Stimulated activated CD4-positive, alpha-beta T cell treated with anti-CD3 and anti-CD28 coated beads, Interleukin-12 subunit alpha, Interleukin-12 subunit beta, amount 100 ng/mL, for 24 hours (primary cell): ENCODE measurements around the gene COL8A1.
"Not testable (repeated sequence)": the region's sequence is repeated elsewhere in the genome, so short reads cannot be mapped to it uniquely, and the experiment has no call there.

Source experiments
- DNase-seq, 2 experiments: peaks; one replicate each; pipeline ENCODE4 v3.0.0-alpha.2; 2020; ENCODE audit warnings: low read depth in 2 of 2

COL8A1 gene

DNA sequence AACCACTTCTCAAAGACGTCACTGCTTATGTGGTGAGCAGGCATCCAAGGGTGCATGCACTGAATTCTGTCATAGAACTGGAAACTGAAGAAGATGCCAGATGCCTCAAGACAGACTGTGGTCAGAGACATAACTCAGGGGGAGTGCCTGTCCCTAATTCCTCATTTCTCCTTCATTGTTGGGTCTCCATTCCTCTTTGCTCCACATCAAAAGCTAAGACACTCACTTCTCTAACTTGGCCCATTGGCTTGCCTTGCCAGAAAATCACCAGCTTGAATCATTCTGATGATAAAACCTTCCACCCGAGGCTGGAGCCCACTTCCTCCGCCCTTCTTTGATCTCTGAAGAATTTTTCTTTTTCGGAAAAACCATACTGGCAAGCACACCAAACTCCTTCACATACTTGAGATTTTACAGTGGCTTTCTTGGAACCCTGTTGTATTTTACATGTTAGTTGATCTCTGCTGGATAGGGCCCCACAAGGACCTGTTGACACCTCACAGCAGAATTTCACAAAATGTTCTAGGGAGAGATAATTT is 69.9 kb downstream of the COL8A1 start:
- no peak for DNase-seq

DNA sequence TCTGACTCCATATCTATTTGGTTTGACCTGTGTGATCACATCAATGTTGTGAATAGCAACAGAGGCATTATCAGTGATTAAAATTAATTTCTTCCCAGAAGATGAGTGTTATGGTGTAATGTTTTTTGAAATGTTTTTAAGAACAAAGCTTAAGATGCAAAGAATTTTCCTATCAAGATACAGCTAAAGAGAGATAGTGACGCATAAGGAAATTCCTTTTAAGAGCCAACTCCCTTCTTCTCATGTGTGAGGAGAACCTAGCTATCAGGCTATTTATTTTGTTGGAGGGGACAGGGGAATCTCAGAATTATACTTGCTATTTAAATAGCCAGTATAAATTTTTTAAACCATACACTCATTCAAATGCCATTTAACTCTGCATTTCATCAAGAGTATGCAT is 71.3 kb downstream of the COL8A1 start:
- no peak for DNase-seq

DNA sequence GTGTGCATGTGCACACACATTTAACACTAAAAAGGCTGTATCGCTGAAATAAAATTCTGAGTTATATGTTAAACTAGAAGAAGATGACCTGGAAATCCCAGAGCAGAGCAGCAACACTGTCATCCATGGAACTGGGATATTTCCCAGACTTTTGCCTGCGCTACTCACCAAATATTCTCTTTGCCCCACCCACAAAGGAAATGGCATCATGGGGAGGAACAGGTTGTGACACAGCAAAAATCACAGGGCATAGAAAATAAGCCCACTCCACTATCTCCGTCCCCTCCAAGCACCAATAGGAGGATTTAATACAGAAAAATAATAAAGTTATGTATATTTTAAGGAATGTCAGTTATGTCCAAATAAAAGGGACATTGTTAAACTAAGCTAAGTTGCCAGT is 71.7 kb downstream of the COL8A1 start:
- DNase-seq: no peak

DNA sequence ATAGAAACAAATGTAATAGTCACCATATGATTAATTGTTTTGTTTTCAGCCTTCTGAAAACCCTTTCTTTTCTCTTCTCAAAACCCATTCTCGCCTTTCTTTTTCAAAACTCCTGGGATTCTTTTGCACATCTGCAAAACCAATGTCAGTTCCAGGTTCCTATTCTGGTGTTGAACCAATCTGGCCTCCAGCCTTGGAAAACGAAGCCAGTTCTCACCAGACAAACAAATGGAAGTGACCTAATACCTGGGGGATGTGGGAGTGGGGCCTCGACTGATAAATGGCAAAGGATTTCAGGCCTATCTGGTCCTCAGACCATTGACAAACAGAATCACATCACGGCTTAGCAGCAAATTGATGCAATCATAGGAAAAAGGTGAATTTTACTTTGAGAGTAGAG is 73.0 kb downstream of the COL8A1 start:
- no peak for DNase-seq

DNA sequence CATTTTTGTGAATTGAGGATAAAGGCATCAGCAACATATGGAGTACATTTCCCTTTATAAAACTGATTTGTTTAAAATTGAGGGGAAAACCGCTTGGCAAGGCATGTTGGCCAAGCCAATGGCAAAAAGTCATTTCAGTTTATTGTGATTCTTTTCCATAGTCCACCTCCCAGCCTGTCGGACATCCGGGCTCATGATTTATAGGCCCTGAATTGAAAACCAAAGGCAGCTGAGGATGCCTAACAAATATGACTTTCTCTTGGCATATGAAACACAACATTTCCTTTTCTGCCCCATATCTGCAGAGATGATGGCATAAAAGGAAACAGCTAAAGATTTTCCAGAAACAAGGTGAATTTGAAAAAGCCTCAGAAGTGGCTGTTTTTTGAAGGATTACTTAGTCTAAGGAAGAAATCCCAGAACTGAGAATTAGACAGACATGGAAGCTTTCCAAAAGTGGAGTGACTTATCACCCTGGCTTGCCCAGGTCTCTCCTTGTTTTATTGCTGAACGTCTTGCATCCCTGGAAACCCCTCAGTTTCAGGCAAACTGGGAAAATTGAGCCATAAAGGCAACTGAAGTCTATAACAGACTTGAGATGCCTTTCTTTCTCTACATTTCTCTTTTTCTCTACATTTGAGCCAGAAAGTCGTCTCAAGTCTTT is 74.0 kb downstream of the COL8A1 start:
- no peak for DNase-seq

DNA sequence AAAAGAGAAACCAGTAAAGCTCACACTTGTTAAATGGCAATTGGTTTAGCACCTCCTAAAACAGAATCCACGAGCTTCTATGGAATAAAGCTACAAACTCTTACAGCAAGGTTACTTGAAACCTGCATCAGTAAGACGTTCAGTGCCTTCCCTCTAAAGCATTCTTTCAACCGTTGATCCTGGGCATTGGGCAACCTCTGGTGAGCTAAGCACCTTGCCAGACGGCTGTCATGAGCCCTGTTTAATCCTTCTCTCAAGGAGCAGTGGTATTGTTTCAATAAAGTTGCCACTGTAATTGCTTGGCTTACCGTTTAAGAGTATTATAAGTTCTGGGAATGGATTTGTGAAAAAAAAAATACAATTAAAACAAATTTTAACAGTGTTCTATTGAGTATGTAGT is 75.0 kb downstream of the COL8A1 start:
- DNase-seq: no peak

DNA sequence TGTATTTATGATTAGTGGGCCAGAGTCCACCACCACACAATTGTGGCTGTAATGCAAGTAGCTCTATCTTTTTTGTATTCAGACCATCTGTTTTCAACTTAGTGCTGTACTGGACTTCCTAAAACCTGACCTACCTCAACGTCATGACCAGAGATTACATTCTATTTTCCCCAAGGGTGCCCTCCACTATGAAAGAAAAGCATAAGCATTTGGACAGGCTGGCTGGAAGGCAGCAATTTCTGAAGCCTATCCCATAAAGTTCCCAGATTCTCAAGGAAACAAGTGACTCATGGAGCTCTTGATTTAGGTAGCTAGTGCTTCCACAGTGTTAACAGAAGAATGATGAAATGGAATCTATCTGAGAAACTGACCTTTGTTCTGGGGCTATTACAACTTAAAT is 75.8 kb downstream of the COL8A1 start:
- DNase-seq: no peak

DNA sequence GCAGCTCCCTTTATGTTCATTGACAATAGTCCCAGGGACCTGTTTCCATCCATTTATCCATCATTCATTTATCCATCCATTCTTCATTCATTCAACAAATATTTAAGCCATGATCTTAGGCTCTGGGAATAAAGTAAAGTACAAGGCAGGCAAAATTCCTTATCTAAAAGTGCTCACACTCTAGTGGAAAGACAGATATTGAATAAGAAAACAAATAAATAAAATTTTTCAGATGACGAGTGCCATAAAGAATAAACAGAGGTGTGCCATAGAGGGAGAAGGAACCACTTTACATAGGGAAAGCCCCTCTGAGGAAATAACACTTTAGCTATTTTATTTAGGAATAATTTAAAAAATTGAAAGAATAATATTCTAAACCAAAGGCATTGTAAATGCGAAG is 76.2 kb downstream of the COL8A1 start:
- no peak for DNase-seq

DNA sequence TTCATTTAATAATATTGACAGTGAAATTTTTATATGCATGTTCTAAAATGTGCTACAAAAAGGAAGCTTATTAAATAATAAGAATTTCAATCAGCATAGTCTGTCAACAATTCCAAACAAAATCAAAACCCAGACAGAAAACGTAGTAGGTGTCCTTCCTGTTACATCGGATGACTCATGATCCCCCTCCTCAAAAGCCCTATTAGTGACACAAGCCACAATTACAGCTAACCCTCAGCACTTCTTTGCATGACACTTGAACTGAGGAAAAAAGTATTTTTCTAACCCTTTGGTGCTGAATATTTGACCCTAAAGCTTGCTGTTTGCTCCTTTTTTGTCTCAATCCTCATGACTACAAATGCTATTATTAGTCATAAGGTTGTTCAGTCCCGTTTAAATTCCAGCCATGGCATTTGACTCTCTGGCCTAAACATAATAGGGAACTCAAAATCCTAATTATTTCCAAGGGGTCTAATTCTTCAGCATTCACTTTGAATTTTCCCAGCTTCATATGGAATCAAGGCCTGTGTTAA is 78.1 kb downstream of the COL8A1 start:
- DNase-seq: no peak

DNA sequence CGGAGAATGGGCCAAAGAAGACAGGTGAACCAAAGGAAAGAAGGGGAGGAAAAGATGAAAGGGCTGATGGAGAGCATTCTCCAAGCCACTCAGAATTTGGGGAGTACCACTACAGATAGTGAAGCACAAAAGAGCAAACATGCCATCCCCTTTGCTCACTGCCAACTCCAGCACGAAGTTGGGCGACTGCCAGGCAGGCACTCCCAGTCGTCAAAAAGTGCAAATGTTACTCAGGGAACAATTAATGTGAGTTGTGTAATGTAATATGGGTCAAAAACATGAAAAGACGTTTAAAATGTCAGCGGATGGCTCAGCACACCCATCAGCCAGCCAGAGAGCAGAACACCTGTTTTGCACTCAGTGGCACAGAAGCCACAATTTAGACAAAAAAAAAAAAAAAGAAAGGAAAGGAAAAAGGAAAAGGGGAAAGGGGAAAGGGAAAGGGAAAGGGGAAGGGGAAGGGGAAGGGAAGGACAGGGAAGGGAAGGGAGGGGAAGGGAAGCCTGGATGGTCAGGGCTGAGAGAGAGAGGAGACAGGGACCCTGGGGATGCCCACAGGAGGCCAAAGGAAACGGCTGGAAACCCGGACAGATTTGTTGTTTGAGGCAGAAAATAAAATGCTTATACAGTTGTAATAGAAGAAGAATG is 82.7 kb downstream of the COL8A1 start:
- DNase-seq: no peak

DNA sequence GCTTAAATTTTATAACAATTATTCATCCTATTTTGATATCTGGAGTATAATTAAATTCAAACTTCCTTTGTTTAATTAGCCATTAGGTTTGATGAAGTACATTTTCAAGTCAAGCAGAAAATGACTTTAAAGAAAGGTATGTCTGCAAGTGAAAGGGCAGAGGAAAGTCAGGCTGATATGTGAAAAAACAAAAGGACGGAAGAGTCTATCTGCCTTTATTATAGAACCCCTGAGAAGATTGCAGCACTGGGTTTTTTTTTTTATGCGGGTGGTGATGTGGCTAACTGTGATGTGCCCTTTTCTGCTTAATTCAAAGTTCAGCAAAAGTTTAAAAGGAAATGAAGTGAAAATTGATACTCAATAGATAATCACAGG is 83.2 kb downstream of the COL8A1 start:
- DNase-seq: no peak

DNA sequence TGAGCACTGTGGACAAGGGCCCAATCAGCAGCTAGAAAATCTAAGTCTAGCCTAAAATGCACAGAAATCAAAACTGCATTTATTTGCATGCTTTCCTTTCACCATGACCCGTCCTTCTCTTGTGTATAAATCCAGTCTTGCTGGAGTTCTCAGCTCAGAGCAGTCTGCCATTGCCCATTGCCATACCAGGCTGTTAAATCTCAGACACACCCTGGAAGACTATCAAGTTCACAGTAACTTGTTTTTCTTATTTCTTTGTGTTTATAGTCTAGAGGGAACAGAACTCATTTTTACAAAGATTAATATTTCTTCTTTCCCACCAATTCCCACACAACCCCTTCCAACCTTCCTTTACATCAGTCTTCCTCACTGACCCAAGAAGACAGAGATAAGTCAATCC is 85.9 kb downstream of the COL8A1 start:
- DNase-seq: no peak

DNA sequence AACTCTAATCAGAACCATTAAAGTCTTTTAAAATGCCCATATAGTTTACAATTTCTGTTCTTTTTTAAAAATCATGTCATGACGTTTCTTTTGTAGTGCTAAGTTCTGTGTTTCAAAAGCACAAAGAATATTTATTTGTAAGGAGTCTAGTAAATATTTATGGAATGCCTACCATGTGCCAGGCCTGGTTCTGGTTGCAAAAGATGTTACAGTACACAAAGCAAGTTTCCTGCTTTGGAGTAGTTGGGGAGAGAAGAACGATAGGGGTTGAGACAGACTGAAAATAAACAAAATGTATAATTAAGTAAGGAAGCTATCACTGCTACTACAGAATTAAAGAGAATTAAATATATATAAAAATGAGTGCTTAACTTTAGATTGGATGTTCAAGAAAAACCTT is 92.5 kb downstream of the COL8A1 start:
- DNase-seq: no peak

DNA sequence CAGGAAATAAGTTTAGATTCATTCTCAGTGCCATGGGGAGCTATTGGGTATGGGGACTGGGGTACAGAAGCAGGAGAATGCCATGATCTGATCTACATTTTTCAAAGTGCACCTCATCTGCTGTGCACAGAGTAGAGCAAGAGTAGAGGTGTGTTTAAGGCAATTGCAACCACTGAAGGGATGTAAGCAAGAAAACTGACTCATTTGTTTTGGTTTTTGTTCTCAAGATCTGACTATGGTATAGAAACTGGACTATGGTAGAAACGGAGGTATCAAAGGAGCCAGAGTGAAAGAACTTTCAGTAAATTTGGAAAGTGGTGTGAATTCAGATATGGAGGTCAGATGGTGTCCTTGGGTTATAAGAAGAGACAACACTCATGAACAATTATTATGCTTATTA is 93.1 kb downstream of the COL8A1 start:
- DNase-seq: no peak

DNA sequence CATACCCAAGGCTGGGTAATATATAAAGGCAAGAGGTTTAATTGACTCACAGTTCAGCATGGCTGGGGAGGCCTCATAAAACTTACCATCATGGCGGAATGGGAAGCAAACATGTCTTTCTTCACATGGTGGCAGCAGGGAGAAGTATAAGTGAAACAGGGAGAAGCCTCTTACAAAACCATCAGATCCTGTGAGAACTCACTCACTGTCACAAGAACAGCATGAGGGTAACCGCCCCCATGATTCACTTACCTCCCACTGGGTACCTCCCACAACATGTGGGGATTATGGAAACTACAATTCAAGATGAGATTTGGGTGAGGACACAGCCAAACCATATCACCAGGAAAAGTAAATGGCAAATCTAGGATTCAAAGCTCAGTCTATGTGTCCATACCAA is 102.0 kb downstream of the COL8A1 start:
- DNase-seq: not testable (repeated sequence)

DNA sequence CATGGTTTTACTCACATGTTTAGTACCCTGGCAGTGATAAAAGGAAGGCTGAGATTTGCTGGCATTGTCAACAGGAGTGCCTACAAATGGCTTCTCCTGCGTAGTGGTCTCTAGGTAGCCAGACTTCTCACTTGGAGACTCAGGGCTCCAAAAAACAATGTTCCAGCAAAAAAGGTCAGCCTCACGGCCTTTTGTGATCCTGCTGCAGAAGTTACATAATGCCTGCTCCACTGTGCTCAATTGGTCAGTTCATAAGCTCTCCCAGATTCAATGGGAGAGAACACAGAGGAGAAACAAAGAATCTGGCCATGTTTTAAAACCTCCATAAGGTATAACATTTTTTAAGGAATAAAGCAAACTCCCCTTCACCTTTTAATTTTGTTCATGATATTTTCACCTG is 103.2 kb downstream of the COL8A1 start:
- no peak for DNase-seq

DNA sequence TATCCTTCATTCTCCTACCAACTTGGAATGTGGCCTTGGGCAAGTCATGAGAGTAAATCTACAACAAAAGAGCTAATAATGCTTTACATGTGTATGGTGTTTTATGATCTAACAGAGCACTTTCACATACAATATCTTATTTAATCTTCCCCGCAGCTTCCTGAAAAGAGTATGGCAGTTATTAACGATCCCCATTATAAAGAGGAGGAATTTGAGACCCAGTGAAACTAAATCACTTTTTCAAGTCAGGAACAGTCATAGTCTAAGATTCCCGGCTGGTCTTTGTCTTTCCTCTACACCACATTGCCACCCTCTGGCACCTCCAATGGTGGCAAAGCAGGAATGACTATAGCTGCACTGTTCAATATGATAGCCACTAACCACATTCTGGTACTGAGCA is 109.5 kb downstream of the COL8A1 start:
- DNase-seq: no peak

DNA sequence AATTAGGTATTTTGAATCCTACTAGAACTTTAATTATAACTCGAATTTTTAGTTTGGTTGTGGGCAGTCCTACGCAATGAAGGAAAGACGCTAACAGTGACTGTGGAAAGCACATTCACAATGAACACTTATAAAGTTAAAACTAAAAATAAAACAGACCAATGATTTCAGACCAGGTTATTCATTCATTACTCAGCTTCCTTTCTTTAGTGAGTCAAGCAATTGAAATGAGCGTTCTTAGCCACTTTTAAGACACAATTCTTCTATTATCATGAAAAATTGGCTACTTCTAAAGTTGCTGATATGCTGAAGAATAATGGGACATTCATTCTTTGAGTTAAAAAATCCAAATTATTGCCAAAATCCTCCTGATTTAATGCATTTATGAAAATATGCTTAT is 113.3 kb downstream of the COL8A1 start:
- no peak for DNase-seq

DNA sequence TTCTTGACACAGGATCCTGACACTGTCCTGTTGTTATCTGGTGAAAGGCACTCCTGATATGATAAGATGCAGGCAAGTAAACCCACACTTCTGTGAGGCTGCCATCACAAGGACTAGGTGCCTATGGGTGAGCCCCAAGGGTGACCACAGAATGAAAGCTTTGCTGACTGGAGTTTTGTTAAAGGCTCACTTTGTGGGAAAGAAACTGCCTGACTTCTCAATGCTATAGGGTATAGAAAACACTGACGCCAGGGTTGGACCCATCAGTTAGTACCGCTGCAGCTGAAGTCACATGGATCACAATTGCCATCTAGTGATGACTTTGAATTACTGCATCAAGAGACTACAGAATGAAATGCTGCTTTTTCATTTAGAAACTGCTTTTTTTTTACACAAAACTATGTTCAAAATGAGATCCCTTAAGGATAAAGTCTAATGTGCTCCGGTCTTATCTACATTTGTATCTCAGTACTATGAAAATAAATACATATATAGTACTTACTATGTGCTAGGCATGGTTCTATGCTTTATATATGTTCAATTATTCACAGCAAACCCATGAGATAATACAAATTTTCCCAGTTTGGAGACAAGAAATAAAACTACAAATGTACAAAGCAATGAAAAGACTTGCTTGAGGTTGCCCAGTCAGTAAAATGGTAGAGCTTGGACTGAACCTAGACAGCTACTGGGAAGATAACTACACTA is 115.0 kb downstream of the COL8A1 start:
- no peak for DNase-seq

DNA sequence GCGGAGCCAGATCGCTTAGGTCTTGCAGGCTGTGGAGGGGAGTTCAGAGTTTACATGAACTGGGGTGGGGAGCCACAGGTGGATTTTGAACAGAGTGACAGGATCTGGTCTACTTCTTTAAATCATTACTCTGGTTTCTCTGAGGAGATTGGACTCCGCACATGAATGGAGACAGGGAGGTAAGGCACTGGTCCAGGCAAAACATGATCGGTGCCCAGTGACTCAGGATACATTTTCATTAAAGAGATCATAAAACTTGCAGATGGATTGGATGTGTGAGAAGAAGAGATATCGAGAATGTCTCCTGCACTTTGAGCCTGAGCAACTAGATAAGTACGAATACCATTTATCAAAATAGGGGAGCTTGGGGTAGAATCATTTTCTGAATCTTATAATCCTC is 117.4 kb downstream of the COL8A1 start:
- DNase-seq: no peak

DNA sequence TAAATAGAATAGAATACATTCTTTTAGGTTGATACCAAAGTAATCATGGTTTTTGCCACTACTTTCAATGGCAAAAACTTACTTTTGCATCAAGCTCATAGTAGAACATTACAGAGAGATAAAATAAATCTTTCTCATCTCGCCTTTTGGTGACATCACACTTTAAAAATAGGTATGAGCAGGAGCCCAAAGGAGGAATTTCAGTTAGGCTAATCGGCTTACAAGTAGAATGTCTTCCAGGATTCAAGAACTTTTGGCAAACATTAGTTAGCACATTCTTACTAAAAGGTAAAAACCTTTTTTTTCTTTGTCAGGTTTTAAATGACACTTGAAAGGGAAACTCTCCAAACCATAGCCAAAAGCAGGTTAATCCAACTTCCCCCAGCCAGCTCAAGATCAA is 119.6 kb downstream of the COL8A1 start:
- DNase-seq: no peak

DNA sequence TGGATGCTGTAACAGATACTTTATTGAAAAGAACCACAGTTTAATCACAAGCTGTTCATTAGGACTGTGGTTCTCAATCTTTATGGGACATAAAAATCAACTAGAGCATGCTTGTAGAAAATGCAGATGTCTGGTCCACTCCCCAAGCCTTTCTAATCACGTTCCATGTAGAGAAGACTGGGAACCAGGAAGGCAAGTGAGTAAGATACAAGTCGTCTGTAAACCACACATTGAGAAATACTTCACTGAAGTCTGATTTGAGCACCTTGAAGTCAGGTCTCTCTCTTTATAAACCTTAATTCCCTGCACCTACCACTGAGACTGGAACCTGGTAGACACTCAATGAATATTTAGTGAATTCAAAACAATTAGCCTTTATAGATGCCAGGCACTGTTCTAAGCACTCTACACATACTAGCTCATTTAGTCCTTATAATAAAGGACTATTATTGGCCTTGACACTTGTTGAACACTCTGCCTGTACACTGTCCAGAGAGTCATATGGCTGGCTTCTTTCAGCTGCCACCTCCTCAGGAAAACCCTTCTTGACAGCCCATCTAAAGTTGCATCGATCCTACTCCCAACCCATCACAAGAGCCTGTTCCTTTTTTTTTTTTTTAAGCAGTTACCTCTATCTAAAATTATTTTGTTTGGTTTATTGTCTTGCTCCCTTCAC is 120.2 kb downstream of the COL8A1 start:
- DNase-seq: no peak
